ENCODE results near the gene COL5A1.

Gene COL5A1

GRCh38 chr9:134753191-134753590 lies 111.6 kb downstream of the COL5A1 start:
- in situ Hi-C loops (cut with MboI; ENCODE audit: low sequenced_read_pairs) = no loop called here

GRCh38 chr9:134755221-134755907 lies 113.8 kb downstream of the COL5A1 start:
- in situ Hi-C loops (cut with MboI; ENCODE audit: low sequenced_read_pairs) = no loop called here

- in situ Hi-C loops (cut with MboI; ENCODE audit: low sequenced_read_pairs) = no loop called here
Observed at GRCh38 chr9:134756098-134756497, 114.5 kb downstream of the COL5A1 start.

GRCh38 chr9:134757216-134757975 lies 115.8 kb downstream of the COL5A1 start:
- in situ Hi-C loops (cut with MboI; ENCODE audit: low sequenced_read_pairs) = no loop called here

- in situ Hi-C loops (cut with MboI; ENCODE audit: low sequenced_read_pairs) = no loop called here
Observed at GRCh38 chr9:134758949-134759607, 117.5 kb downstream of the COL5A1 start.

GRCh38 chr9:134759913-134760312 lies 118.3 kb downstream of the COL5A1 start:
- in situ Hi-C loops (cut with MboI; ENCODE audit: low sequenced_read_pairs) = no loop called here

- in situ Hi-C loops (cut with MboI; ENCODE audit: low sequenced_read_pairs) = no loop called here
Observed at GRCh38 chr9:134760750-134761420, 119.3 kb downstream of the COL5A1 start.

GRCh38 chr9:134764473-134765269 lies 123.1 kb downstream of the COL5A1 start:
- in situ Hi-C loops (cut with MboI; ENCODE audit: low sequenced_read_pairs) = no loop called here

- in situ Hi-C loops (cut with MboI; ENCODE audit: low sequenced_read_pairs) = no loop called here
Observed at GRCh38 chr9:134765785-134766184, 124.2 kb downstream of the COL5A1 start.

GRCh38 chr9:134766587-134766986 lies 125.0 kb downstream of the COL5A1 start:
- in situ Hi-C loops (cut with MboI; ENCODE audit: low sequenced_read_pairs) = no loop called here

GRCh38 chr9:134768332-134768708 lies 126.7 kb downstream of the COL5A1 start:
- in situ Hi-C loops (cut with MboI; ENCODE audit: low sequenced_read_pairs) = no loop called here

GRCh38 chr9:134768709-134769351 lies 127.2 kb downstream of the COL5A1 start:
- in situ Hi-C loops (cut with MboI; ENCODE audit: low sequenced_read_pairs) = no loop called here

GRCh38 chr9:134770972-134771971 lies 129.7 kb downstream of the COL5A1 start:
- in situ Hi-C loops (cut with MboI; ENCODE audit: low sequenced_read_pairs) = no loop called here

GRCh38 chr9:134772331-134772730 lies 130.7 kb downstream of the COL5A1 start:
- in situ Hi-C loops (cut with MboI; ENCODE audit: low sequenced_read_pairs) = no loop called here

GRCh38 chr9:134773842-134774241 lies 132.2 kb downstream of the COL5A1 start:
- in situ Hi-C loops (cut with MboI; ENCODE audit: low sequenced_read_pairs) = no loop called here

GRCh38 chr9:134774410-134774809 lies 132.8 kb downstream of the COL5A1 start:
- in situ Hi-C loops (cut with MboI; ENCODE audit: low sequenced_read_pairs) = no loop called here

GRCh38 chr9:134775081-134775951 lies 133.7 kb downstream of the COL5A1 start:
- in situ Hi-C loops (cut with MboI; ENCODE audit: low sequenced_read_pairs) = no loop called here
